ENCODE measurements around the gene BCL7B.
"Not testable (repeated sequence)": the region's sequence is repeated elsewhere in the genome, so short reads cannot be mapped to it uniquely, and the experiment has no call there.

BCL7B gene

GRCh38 chr7:73570977-73571376 lies 13.5 kb upstream of the BCL7B start:
- no peak for FAIRE-seq

GRCh38 chr7:73570521-73570920 lies 13.0 kb upstream of the BCL7B start:
- no peak for FAIRE-seq

- no peak for FAIRE-seq
Observed at GRCh38 chr7:73569042-73569608, 11.6 kb upstream of the BCL7B start.

GRCh38 chr7:73567846-73568685 lies 10.6 kb upstream of the BCL7B start:
- FAIRE-seq = no peak

- no peak for FAIRE-seq
Observed at GRCh38 chr7:73567140-73567539, 9.7 kb upstream of the BCL7B start.

- not testable (repeated sequence) for FAIRE-seq
Observed at GRCh38 chr7:73566431-73566830, 8.9 kb upstream of the BCL7B start.

GRCh38 chr7:73565675-73566340 lies 8.3 kb upstream of the BCL7B start:
- no peak for FAIRE-seq

- FAIRE-seq = no peak
Observed at GRCh38 chr7:73560109-73560835, 2.8 kb upstream of the BCL7B start.

- FAIRE-seq = no peak
Observed at GRCh38 chr7:73557108-73557396, 438 bp downstream of the BCL7B start.

- FAIRE-seq = no peak
Observed at GRCh38 chr7:73556208-73557107, 1.0 kb downstream of the BCL7B start.

- FAIRE-seq = no peak
Observed at GRCh38 chr7:73555411-73555982, 2.0 kb downstream of the BCL7B start.

- FAIRE-seq = not testable (repeated sequence)
Observed at GRCh38 chr7:73550093-73550492, 7.4 kb downstream of the BCL7B start.

- FAIRE-seq = no peak
Observed at GRCh38 chr7:73549176-73549575, 8.3 kb downstream of the BCL7B start.

- no peak for FAIRE-seq
Observed at GRCh38 chr7:73547841-73548240, 9.6 kb downstream of the BCL7B start.

- no peak for FAIRE-seq
Observed at GRCh38 chr7:73544678-73545077, 12.8 kb downstream of the BCL7B start.

- no peak for FAIRE-seq
Observed at GRCh38 chr7:73541722-73542121, 15.8 kb downstream of the BCL7B start.

- no peak for FAIRE-seq
Observed at GRCh38 chr7:73539709-73540108, 17.8 kb downstream of the BCL7B start.

GRCh38 chr7:73538510-73538909 lies 19.0 kb downstream of the BCL7B start:
- FAIRE-seq = not testable (repeated sequence)

GRCh38 chr7:73537051-73537450 lies 20.4 kb downstream of the BCL7B start:
- no peak for FAIRE-seq

GRCh38 chr7:73536479-73536878 lies 21.0 kb downstream of the BCL7B start:
- FAIRE-seq = no peak

- FAIRE-seq = not testable (repeated sequence)
Observed at GRCh38 chr7:73535918-73536317, 21.6 kb downstream of the BCL7B start.

- FAIRE-seq = no peak
Observed at GRCh38 chr7:73533742-73534141, 23.7 kb downstream of the BCL7B start.
